GM23248 (cell line): Measurements from ENCODE around the gene STK31.

Source experiments
- EZH2 ChIP-seq: fragments of 200-600 bp; sonication (generic); IDR thresholded peaks from 2 replicates; pipeline ENCODE4 v1.6.1; 2018; ENCODE audit warnings: antibody characterized with exemption, mild to moderate bottlenecking; ENCODE audit not compliant: insufficient read depth, poor library complexity, severe bottlenecking
- EZH2phosphoT487 ChIP-seq: fragments of 200-600 bp; sonication (generic); IDR thresholded peaks from 2 replicates; pipeline ENCODE4 v1.6.1; 2018; ENCODE audit warnings: antibody characterized with exemption, moderate library complexity, mild to moderate bottlenecking, low read depth; ENCODE audit not compliant: insufficient read depth

GRCh38 chr7:23713285-23714149 is 3.5 kb downstream of the STK31 start:
- TF ChIP-seq EZH2phosphoT487 (no peak), EZH2 (no peak)
